ENCODE data around the gene CT55.
"Not testable (repeated sequence)": the region's sequence is repeated elsewhere in the genome, so short reads cannot be mapped to it uniquely, and the experiment has no call there.

Gene CT55

GRCh38 chrX:135154688-135155087, 16.5 kb downstream of the CT55 start:
- H3K27me3 ChIP-seq (ENCODE audit: insufficient read depth, low read length); H3K27ac ChIP-seq (ENCODE audit: low read length); H3K36me3 ChIP-seq (ENCODE audit: insufficient read depth, low read depth, low read length); H3K9me3 ChIP-seq (ENCODE audit: insufficient read depth, low read depth, low read length); H3K4me1 ChIP-seq (ENCODE audit: insufficient read depth, low read length); H3K4me3 ChIP-seq (ENCODE audit: low read length); H3K9ac ChIP-seq (ENCODE audit: low read depth, low read length): not testable (repeated sequence)

- H3K27ac ChIP-seq (ENCODE audit: low read length); H3K27me3 ChIP-seq (ENCODE audit: insufficient read depth, low read length); H3K9me3 ChIP-seq (ENCODE audit: insufficient read depth, low read depth, low read length); H3K36me3 ChIP-seq (ENCODE audit: insufficient read depth, low read depth, low read length); H3K9ac ChIP-seq (ENCODE audit: low read depth, low read length); H3K4me3 ChIP-seq (ENCODE audit: low read length); H3K4me1 ChIP-seq (ENCODE audit: insufficient read depth, low read length): not testable (repeated sequence)
Observed at GRCh38 chrX:135126145-135126544, 45.1 kb downstream of the CT55 start.

- H3K27ac ChIP-seq (ENCODE audit: low read length); H3K9ac ChIP-seq (ENCODE audit: low read depth, low read length); H3K36me3 ChIP-seq (ENCODE audit: insufficient read depth, low read depth, low read length); H3K4me3 ChIP-seq (ENCODE audit: low read length); H3K9me3 ChIP-seq (ENCODE audit: insufficient read depth, low read depth, low read length); H3K27me3 ChIP-seq (ENCODE audit: insufficient read depth, low read length); H3K4me1 ChIP-seq (ENCODE audit: insufficient read depth, low read length): not testable (repeated sequence)
Observed at GRCh38 chrX:135120056-135120576, 51.1 kb downstream of the CT55 start, which contains the start of gene ETDB. ETDB (minus strand) TSS chrX:135120526; CDS start chrX:135119261, 1,265 bp downstream.

GRCh38 chrX:135116064-135116463, 55.1 kb downstream of the CT55 start:
- H3K27ac ChIP-seq (ENCODE audit: low read length); H3K9me3 ChIP-seq (ENCODE audit: insufficient read depth, low read depth, low read length); H3K9ac ChIP-seq (ENCODE audit: low read depth, low read length); H3K36me3 ChIP-seq (ENCODE audit: insufficient read depth, low read depth, low read length); H3K4me3 ChIP-seq (ENCODE audit: low read length); H3K27me3 ChIP-seq (ENCODE audit: insufficient read depth, low read length); H3K4me1 ChIP-seq (ENCODE audit: insufficient read depth, low read length): not testable (repeated sequence)

GRCh38 chrX:135114392-135114791, 56.8 kb downstream of the CT55 start:
- no peaks in the 10 kb centered on the region for H3K9me3 ChIP-seq (ENCODE audit: insufficient read depth, low read depth, low read length)
- no peaks in the 10 kb centered on the region for H3K36me3 ChIP-seq (ENCODE audit: insufficient read depth, low read depth, low read length)
- no peaks in the 10 kb centered on the region for H3K27me3 ChIP-seq (ENCODE audit: insufficient read depth, low read length)
- H3K4me3 ChIP-seq (ENCODE audit: low read length), result no peak overlapping the region
- no peak overlapping the region for H3K27ac ChIP-seq (ENCODE audit: low read length)
- H3K9ac ChIP-seq (ENCODE audit: low read depth, low read length), result no peak overlapping the region
- no peaks in the 10 kb centered on the region for H3K4me1 ChIP-seq (ENCODE audit: insufficient read depth, low read length)

GRCh38 chrX:135112743-135113142, 58.5 kb downstream of the CT55 start:
- Histone ChIP-seq H3K4me1 (ENCODE audit: insufficient read depth, low read length) (no peaks in the 10 kb centered on the region), H3K27me3 (ENCODE audit: insufficient read depth, low read length) (no peaks in the 10 kb centered on the region), H3K36me3 (ENCODE audit: insufficient read depth, low read depth, low read length) (no peaks in the 10 kb centered on the region), H3K9me3 (ENCODE audit: insufficient read depth, low read depth, low read length) (no peaks in the 10 kb centered on the region), H3K4me3 (ENCODE audit: low read length) (no peak overlapping the region), H3K27ac (ENCODE audit: low read length) (no peak overlapping the region), H3K9ac (ENCODE audit: low read depth, low read length) (no peak overlapping the region)

- no peak overlapping the region for H3K9ac ChIP-seq (ENCODE audit: low read depth, low read length)
- no peaks in the 10 kb centered on the region for H3K27me3 ChIP-seq (ENCODE audit: insufficient read depth, low read length)
- no peaks in the 10 kb centered on the region for H3K4me1 ChIP-seq (ENCODE audit: insufficient read depth, low read length)
- H3K36me3 ChIP-seq (ENCODE audit: insufficient read depth, low read depth, low read length), result no peaks in the 10 kb centered on the region
- H3K27ac ChIP-seq (ENCODE audit: low read length), result no peak overlapping the region
- H3K4me3 ChIP-seq (ENCODE audit: low read length), result no peak overlapping the region
- H3K9me3 ChIP-seq (ENCODE audit: insufficient read depth, low read depth, low read length), result no peaks in the 10 kb centered on the region
Observed at GRCh38 chrX:135112096-135112729, 59.0 kb downstream of the CT55 start.

GRCh38 chrX:135109554-135109953, 61.6 kb downstream of the CT55 start:
- H3K27ac ChIP-seq (ENCODE audit: low read length), result no peak overlapping the region
- no peaks in the 10 kb centered on the region for H3K36me3 ChIP-seq (ENCODE audit: insufficient read depth, low read depth, low read length)
- no peak overlapping the region for H3K4me3 ChIP-seq (ENCODE audit: low read length)
- H3K9me3 ChIP-seq (ENCODE audit: insufficient read depth, low read depth, low read length), result no peaks in the 10 kb centered on the region
- H3K27me3 ChIP-seq (ENCODE audit: insufficient read depth, low read length), result no peaks in the 10 kb centered on the region
- no peak overlapping the region for H3K9ac ChIP-seq (ENCODE audit: low read depth, low read length)
- no peaks in the 10 kb centered on the region for H3K4me1 ChIP-seq (ENCODE audit: insufficient read depth, low read length)

Data from iPS-20b (cell line).